K562 (cell line): ENCODE data around the gene YOD1. TPM values are rescaled to one million over a fixed set of nuclear protein-coding genes. Genes with fewer than 3 reads are reported as not detected.

ENCODE experiments used
- BRD9 ChIP-seq: fragments of 450-650 bp; IDR thresholded peaks from 2 replicates; pipeline ENCODE4 v1.6.1; 2018; ENCODE audit warnings: low read depth; ENCODE audit not compliant: partially characterized antibody
- C11orf30 ChIP-seq: fragments of 450-650 bp; IDR thresholded peaks from 2 replicates; pipeline ENCODE4 v1.6.1; 2016; ENCODE audit warnings: low read depth, mild to moderate bottlenecking
- FOXP1 ChIP-seq: sonication (generic); formaldehyde crosslinking; IDR thresholded peaks from 2 replicates; pipeline ENCODE4 v1.8.0; 2022; ENCODE audit warnings: mild to moderate bottlenecking, missing genetic modification reagents
- HDAC1 ChIP-seq, 2 experiments: fragments of 450-650 bp; IDR thresholded peaks; 2 replicates each; pipeline ENCODE4 v1.6.1; 2016 to 2017; ENCODE audit warnings: inconsistent platforms in 1 of 2, mild to moderate bottlenecking in 1 of 2, moderate library complexity in 1 of 2
- HDAC2 ChIP-seq: fragments of 450-650 bp; IDR thresholded peaks from 2 replicates; pipeline ENCODE4 v1.6.1; 2016; ENCODE audit warnings: mild to moderate bottlenecking
- NBN ChIP-seq: fragments of 450-650 bp; IDR thresholded peaks from 2 replicates; pipeline ENCODE4 v1.6.1; 2016; ENCODE audit warnings: low read depth, mild to moderate bottlenecking
- NR4A1 ChIP-seq, 2 experiments: fragments of 250-450 bp in 1 of 2; fragments of 450-650 bp in 1 of 2; sonication (Bioruptor Pico) in 1 of 2; IDR thresholded peaks; 2 replicates each; pipeline versions ENCODE4 v1.4.0 to v1.6.1; 2016 to 2020; ENCODE audit warnings: mild to moderate bottlenecking in 2 of 2, missing compliant biosample characterization in 1 of 2, missing genetic modification characterization in 1 of 2, moderate library complexity in 1 of 2
- NUFIP1 ChIP-seq: fragments of 450-650 bp; IDR thresholded peaks from 2 replicates; pipeline ENCODE4 v1.6.1; 2018; ENCODE audit not compliant: partially characterized antibody
- ZNF740 ChIP-seq, 3 experiments: fragments of 200-800 bp in 1 of 3; sonication (Bioruptor generic) in 1 of 3; sonication (generic) in 1 of 3; formaldehyde crosslinking in 1 of 3; IDR thresholded peaks; 2 replicates each; pipeline versions ENCODE4 v1.6.1 to v1.8.0; 2016 to 2022; ENCODE audit warnings: mild to moderate bottlenecking in 2 of 3, missing compliant biosample characterization in 2 of 3, missing genetic modification characterization in 2 of 3, missing genetic modification reagents in 1 of 3
- polyA plus RNA-seq, 8 experiments: library from polyadenylated mRNA; depleted of rRNA in 4 of 8; stranded (reverse) in 5 of 8; unstranded in 3 of 8; fragments of >200 nt; fragmentation: Nextera tagmentation in 2 of 8; fragmentation: Illumina TruSeq in 1 of 8; extraction: Ambion mirVana in 2 of 8; extraction: Trizol in 1 of 8; gene quantifications; 2 replicates each; pipeline versions ENCODE4 v1.2.1 to v1.2.3, GENCODE V29; 2011 to 2014; ENCODE audit warnings: inconsistent platforms in 1 of 8, missing spikeins in 1 of 8
- total RNA-seq, 7 experiments: library from RNA; depleted of rRNA in 6 of 7; stranded (reverse); fragments of >200 nt in 6 of 7; fragmentation: Illumina TruSeq in 2 of 7; extraction: Trizol in 2 of 7; gene quantifications; 2 replicates each; pipeline versions ENCODE4 v1.2.1 to v1.2.3, GENCODE V29; 2011 to 2021; ENCODE audit warnings: low replicate concordance in 1 of 7

Gene YOD1
- total and polyA plus RNA-seq, 9 of the 15 experiments (the other 6 are each of a cell fraction or from before 2014, with no cell fraction given), result 18.2 to 78.1 (median 46.9) TPM

DNA sequence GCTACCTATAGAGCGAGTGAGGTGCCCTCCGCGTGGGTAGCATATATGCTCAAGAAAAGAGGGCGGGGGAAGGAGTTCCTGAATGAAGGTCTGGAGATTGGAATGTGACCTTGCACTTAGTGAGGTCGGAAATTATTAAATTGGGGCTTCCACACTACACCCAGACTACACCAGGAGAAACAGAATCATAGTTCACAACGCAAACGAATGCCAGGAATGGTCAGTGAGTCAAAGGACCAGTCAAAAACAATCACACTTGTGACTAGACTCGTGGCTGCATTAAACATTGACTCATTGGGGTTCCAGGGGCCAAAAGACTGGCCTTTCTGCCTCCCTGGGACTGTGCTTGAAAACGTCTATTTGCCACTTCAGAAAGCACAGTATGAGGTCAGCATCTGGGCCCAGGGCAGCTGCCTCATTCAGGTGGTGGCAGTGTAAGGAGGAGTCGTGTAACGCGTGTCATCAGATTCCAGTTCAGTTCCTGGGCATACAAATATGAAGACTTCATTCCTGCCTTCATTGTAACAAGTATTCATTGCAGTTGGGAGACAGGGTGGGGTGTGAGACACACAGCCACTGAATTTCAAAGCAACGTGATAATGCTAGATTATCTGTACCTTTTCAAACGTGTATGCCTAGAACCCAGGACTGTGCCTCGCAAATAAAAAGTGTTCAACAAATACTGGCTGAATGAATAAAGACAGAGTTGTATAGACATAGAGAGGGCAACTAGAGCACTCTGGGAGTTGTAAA lies at the start of gene YOD1 (continued):
- TF ChIP-seq NR4A1 (CRISPR knock-in tag; IDR thresholded peaks at IDR 0.05) (0 out of 2 replicates have a peak, but pooled peaks have one; percentile 34), NR4A1 (tag; IDR thresholded peaks at IDR 0.05) (no peak), BRD9 (peak; percentile 13), ZNF740 (CRISPR knock-in tag; IDR thresholded peaks at IDR 0.05) (no peak), ZNF740 (tag; IDR thresholded peaks at IDR 0.05) (no peak), HDAC1 (IDR thresholded peaks at IDR 0.05) (no peak; a peak in 1 of 4 replicates), C11orf30 (no peak), HDAC2 (0 out of 2 replicates have a peak, but pooled peaks have one; percentile 9), NBN (0 out of 2 replicates have a peak, but pooled peaks have one; percentile 37), FOXP1 (CRISPR knock-in tag) (0 out of 2 replicates have a peak, but pooled peaks have one; percentile 15), NUFIP1 (no peak)
- TF ChIP-seq, all 486 proteins: peak for 69
